ENCODE measurements around the gene SLCO2A1.

- no peak for TF ChIP-seq CTCF (IDR thresholded peaks at IDR 0.05)
- TF ChIP-seq POLR2A (IDR thresholded peaks at IDR 0.05), result no peak
Observed at GRCh38 chr3:133992951-133993620, 36.6 kb downstream of the SLCO2A1 start.

All from lower leg skin (tissue), 3 donors.